HepG2 (cell line): ENCODE data around the gene CABLES1. TPM values are rescaled to one million over a fixed set of nuclear protein-coding genes. Genes with fewer than 3 reads are reported as not detected.

Source experiments
- CEBPG ChIP-seq: IDR thresholded peaks from 2 replicates; pipeline ENCODE4 v1.6.1; 2016
- FOSL1 ChIP-seq: sonication (generic); formaldehyde crosslinking; IDR thresholded peaks from 2 replicates; pipeline ENCODE4 v1.9.0; 2021; ENCODE audit warnings: missing genetic modification reagents, borderline replicate concordance
- FOXA1 ChIP-seq, 2 experiments: fragments of 450-650 bp in 1 of 2; sonication (generic) in 1 of 2; formaldehyde crosslinking in 1 of 2; IDR thresholded peaks; 2 replicates each; pipeline versions ENCODE4 v1.4.0 to v1.6.1; 2016 to 2020; ENCODE audit warnings: missing genetic modification reagents in 1 of 2
- JUND ChIP-seq: sonication (generic); formaldehyde crosslinking; IDR thresholded peaks from 2 replicates; pipeline ENCODE4 v1.8.0; 2022; ENCODE audit warnings: mild to moderate bottlenecking, missing genetic modification reagents
- KDM3A ChIP-seq: IDR thresholded peaks from 2 replicates; pipeline ENCODE4 v1.6.1; 2018; ENCODE audit warnings: low read depth, missing compliant biosample characterization
- NCOA1 ChIP-seq: sonication (generic); formaldehyde crosslinking; IDR thresholded peaks from 2 replicates; pipeline ENCODE4 v1.9.0; 2021; ENCODE audit warnings: missing genetic modification reagents
- POGZ ChIP-seq: sonication (generic); formaldehyde crosslinking; IDR thresholded peaks from 2 replicates; pipeline ENCODE4 v1.4.0; 2020; ENCODE audit warnings: mild to moderate bottlenecking, missing genetic modification reagents
- RBM39 ChIP-seq: fragments of 200-400 bp; formaldehyde crosslinking; IDR thresholded peaks from one replicate; pipeline ENCODE4 v1.6.1; 2018; ENCODE audit warnings: antibody characterized with exemption, mild to moderate bottlenecking, low read depth, low read length; ENCODE audit not compliant: poor library complexity, severe bottlenecking
- SALL2 ChIP-seq: sonication (generic); formaldehyde crosslinking; IDR thresholded peaks from 2 replicates; pipeline ENCODE4 v1.8.1; 2023; ENCODE audit warnings: mild to moderate bottlenecking, missing genetic modification reagents, inconsistent platforms
- ZNF292 ChIP-seq: sonication (generic); formaldehyde crosslinking; IDR thresholded peaks from 2 replicates; pipeline ENCODE4 v1.8.1; 2022; ENCODE audit warnings: mild to moderate bottlenecking, low read depth, missing genetic modification reagents, borderline replicate concordance
- ZNF496 ChIP-seq: sonication (generic); formaldehyde crosslinking; IDR thresholded peaks from 2 replicates; pipeline ENCODE4 v1.8.1; 2023; ENCODE audit warnings: mild to moderate bottlenecking, moderate library complexity, missing genetic modification reagents; ENCODE audit not compliant: insufficient replicate concordance
- ZNF547 ChIP-seq: sonication (generic); formaldehyde crosslinking; IDR thresholded peaks from 2 replicates; pipeline ENCODE4 v1.5.1; 2020; ENCODE audit warnings: mild to moderate bottlenecking, missing genetic modification reagents
- ZNF605 ChIP-seq: sonication (generic); formaldehyde crosslinking; IDR thresholded peaks from 2 replicates; pipeline ENCODE4 v1.8.0; 2022; ENCODE audit warnings: mild to moderate bottlenecking, missing genetic modification reagents
- polyA plus RNA-seq, 8 experiments: library from polyadenylated mRNA; depleted of rRNA in 3 of 8; stranded (reverse) in 7 of 8; unstranded in 1 of 8; fragments of >200 nt; fragmentation: Illumina TruSeq in 4 of 8; extraction: Trizol in 4 of 8; gene quantifications; 2 replicates each; pipeline versions ENCODE4 v1.2.1 to v1.2.3, GENCODE V29; 2011 to 2016; ENCODE audit warnings: low read depth in 4 of 8, missing spikeins in 1 of 8, mixed read lengths in 1 of 8; ENCODE audit not compliant: insufficient read depth in 1 of 8
- total RNA-seq, 5 experiments: library from RNA; depleted of rRNA; stranded (reverse); fragments of >200 nt; fragmentation: Illumina TruSeq; extraction: Trizol; gene quantifications; 2 replicates each; pipeline ENCODE4 v1.2.3, GENCODE V29; 2016; ENCODE audit warnings: low read depth in 1 of 5
- TF ChIP-seq, protein P1 (sequence below): sonication (generic); formaldehyde crosslinking; IDR thresholded peaks from 2 replicates; pipeline ENCODE4 v1.5.1; 2020; ENCODE audit warnings: mild to moderate bottlenecking, missing genetic modification reagents, borderline replicate concordance
- TF ChIP-seq, protein P2 (sequence below): IDR thresholded peaks from 2 replicates; pipeline ENCODE4 v1.6.1; 2016; ENCODE audit warnings: control low read depth
- TF ChIP-seq, protein P3 (sequence below): IDR thresholded peaks from 2 replicates; pipeline ENCODE4 v1.6.1; 2016; ENCODE audit warnings: low read depth
- TF ChIP-seq, protein P4 (sequence below): IDR thresholded peaks from 2 replicates; pipeline ENCODE4 v1.6.1; 2016; ENCODE audit warnings: low read depth, borderline replicate concordance

The CABLES1 gene
- total and polyA plus RNA-seq, 2 of the 13 experiments (the other 11 are each of a cell fraction or from before 2014, with no cell fraction given) = 14.7 to 25.8 TPM

DNA sequence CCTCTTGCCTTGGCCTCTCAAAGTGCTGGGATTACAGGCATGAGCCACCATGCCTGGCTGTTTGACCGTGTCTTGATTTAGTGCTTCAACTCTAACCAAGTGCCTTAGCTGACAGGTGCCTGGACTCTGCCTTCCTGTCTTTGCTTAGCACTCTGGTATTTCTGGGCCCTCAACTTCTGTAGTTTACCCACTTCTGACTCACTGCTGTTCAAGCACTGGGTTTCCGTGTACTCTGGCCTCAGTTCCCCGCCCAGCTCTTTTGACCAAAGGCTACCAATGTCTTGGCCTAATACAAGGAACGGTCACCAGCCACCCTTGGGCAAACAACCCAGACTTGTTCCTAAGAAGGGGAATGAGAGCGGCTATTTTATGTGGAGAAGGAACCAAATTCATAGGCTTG, 35.7 kb upstream of the CABLES1 start (continued):
- TF ChIP-seq POGZ (CRISPR knock-in tag) (peak; percentile 57; the same call in 1 of the 2 replicates), ZNF547 (CRISPR knock-in tag) (0 out of 2 replicates have a peak, but pooled peaks have one; percentile 30), CEBPG (CRISPR knock-in tag) (no peak), NCOA1 (no peak), ZNF605 (CRISPR knock-in tag) (0 out of 2 replicates have a peak, but pooled peaks have one; percentile 57), FOSL1 (CRISPR knock-in tag) (peak; percentile 96), JUND (CRISPR knock-in tag) (peak; percentile 94), ZNF496 (CRISPR knock-in tag) (no peak), RBM39 (no peak), KDM3A (0 out of 2 replicates have a peak, but pooled peaks have one; percentile 37), SALL2 (CRISPR knock-in tag) (no peak), FOXA1 (IDR thresholded peaks at IDR 0.05) (no peak), FOXA1 (CRISPR knock-in tag; IDR thresholded peaks at IDR 0.05) (peak; percentile 89), ZNF292 (CRISPR knock-in tag) (peak; percentile 72; the same call in 1 of the 2 replicates)
- TF ChIP-seq, protein P1, sequence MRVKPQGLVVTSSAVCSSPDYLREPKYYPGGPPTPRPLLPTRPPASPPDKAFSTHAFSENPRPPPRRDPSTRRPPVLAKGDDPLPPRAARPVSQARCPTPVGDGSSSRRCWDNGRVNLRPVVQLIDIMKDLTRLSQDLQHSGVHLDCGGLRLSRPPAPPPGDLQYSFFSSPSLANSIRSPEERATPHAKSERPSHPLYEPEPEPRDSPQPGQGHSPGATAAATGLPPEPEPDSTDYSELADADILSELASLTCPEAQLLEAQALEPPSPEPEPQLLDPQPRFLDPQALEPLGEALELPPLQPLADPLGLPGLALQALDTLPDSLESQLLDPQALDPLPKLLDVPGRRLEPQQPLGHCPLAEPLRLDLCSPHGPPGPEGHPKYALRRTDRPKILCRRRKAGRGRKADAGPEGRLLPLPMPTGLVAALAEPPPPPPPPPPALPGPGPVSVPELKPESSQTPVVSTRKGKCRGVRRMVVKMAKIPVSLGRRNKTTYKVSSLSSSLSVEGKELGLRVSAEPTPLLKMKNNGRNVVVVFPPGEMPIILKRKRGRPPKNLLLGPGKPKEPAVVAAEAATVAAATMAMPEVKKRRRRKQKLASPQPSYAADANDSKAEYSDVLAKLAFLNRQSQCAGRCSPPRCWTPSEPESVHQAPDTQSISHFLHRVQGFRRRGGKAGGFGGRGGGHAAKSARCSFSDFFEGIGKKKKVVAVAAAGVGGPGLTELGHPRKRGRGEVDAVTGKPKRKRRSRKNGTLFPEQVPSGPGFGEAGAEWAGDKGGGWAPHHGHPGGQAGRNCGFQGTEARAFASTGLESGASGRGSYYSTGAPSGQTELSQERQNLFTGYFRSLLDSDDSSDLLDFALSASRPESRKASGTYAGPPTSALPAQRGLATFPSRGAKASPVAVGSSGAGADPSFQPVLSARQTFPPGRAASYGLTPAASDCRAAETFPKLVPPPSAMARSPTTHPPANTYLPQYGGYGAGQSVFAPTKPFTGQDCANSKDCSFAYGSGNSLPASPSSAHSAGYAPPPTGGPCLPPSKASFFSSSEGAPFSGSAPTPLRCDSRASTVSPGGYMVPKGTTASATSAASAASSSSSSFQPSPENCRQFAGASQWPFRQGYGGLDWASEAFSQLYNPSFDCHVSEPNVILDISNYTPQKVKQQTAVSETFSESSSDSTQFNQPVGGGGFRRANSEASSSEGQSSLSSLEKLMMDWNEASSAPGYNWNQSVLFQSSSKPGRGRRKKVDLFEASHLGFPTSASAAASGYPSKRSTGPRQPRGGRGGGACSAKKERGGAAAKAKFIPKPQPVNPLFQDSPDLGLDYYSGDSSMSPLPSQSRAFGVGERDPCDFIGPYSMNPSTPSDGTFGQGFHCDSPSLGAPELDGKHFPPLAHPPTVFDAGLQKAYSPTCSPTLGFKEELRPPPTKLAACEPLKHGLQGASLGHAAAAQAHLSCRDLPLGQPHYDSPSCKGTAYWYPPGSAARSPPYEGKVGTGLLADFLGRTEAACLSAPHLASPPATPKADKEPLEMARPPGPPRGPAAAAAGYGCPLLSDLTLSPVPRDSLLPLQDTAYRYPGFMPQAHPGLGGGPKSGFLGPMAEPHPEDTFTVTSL (CRISPR knock-in tag) = peak; percentile 96
- TF ChIP-seq, protein P2, sequence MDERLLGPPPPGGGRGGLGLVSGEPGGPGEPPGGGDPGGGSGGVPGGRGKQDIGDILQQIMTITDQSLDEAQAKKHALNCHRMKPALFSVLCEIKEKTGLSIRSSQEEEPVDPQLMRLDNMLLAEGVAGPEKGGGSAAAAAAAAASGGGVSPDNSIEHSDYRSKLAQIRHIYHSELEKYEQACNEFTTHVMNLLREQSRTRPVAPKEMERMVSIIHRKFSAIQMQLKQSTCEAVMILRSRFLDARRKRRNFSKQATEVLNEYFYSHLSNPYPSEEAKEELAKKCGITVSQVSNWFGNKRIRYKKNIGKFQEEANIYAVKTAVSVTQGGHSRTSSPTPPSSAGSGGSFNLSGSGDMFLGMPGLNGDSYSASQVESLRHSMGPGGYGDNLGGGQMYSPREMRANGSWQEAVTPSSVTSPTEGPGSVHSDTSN (CRISPR knock-in tag) = 0 out of 2 replicates have a peak, but pooled peaks have one; percentile 25
- TF ChIP-seq, protein P3, sequence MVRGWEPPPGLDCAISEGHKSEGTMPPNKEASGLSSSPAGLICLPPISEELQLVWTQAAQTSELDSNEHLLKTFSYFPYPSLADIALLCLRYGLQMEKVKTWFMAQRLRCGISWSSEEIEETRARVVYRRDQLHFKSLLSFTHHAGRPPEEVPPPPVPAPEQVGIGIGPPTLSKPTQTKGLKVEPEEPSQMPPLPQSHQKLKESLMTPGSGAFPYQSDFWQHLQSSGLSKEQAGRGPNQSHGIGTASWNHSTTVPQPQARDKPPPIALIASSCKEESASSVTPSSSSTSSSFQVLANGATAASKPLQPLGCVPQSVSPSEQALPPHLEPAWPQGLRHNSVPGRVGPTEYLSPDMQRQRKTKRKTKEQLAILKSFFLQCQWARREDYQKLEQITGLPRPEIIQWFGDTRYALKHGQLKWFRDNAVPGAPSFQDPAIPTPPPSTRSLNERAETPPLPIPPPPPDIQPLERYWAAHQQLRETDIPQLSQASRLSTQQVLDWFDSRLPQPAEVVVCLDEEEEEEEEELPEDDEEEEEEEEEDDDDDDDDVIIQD (CRISPR knock-in tag) = 0 out of 2 replicates have a peak, but pooled peaks have one; percentile 29
- TF ChIP-seq, protein P4, sequence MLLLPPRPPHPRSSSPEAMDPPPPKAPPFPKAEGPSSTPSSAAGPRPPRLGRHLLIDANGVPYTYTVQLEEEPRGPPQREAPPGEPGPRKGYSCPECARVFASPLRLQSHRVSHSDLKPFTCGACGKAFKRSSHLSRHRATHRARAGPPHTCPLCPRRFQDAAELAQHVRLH (CRISPR knock-in tag) = 0 out of 2 replicates have a peak, but pooled peaks have one; percentile 43
